Measurements from ENCODE around the gene CARS2.
A peak's percentile ranks its signal among the peaks of the same experiment; 100 is the strongest.

Gene CARS2

DNA sequence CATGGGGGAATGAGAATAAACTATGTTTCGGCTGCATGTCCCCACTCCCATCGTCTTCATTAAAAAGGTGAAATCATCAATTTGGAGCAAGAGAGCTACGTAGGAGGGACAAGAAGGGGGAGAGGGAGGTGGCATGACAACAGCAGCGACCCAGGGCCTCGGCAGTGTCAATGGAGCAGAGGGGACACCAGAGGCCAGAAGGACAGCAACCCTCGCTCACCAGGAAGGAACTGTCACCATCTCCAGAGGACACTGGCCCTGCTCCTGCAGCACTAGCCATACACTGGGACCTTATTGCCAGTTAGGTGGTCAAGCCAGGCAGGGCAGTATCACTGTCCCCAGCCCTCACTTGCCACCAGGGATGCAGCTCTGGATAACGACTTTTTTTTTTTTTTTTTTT, 56.4 kb downstream of the CARS2 start:
- no peak overlapping the region for H2AFZ ChIP-seq (ENCODE audit: low read depth)
- no peaks in the 10 kb centered on the region for H3K27me3 ChIP-seq (ENCODE audit: insufficient read depth, low read depth)
- H3K4me3 ChIP-seq (IDR thresholded peaks at IDR 0.05; ENCODE audit: insufficient read depth, low read depth, low read length): no peak overlapping the region
- no peak overlapping the region for H3K4me2 ChIP-seq
- no peak overlapping the region for H3K9ac ChIP-seq
- H3K4me1 ChIP-seq (ENCODE audit: low read depth, poor library complexity, severe bottlenecking): peaks cover 6% of the 10 kb centered on the region
- TF ChIP-seq, protein P1, sequence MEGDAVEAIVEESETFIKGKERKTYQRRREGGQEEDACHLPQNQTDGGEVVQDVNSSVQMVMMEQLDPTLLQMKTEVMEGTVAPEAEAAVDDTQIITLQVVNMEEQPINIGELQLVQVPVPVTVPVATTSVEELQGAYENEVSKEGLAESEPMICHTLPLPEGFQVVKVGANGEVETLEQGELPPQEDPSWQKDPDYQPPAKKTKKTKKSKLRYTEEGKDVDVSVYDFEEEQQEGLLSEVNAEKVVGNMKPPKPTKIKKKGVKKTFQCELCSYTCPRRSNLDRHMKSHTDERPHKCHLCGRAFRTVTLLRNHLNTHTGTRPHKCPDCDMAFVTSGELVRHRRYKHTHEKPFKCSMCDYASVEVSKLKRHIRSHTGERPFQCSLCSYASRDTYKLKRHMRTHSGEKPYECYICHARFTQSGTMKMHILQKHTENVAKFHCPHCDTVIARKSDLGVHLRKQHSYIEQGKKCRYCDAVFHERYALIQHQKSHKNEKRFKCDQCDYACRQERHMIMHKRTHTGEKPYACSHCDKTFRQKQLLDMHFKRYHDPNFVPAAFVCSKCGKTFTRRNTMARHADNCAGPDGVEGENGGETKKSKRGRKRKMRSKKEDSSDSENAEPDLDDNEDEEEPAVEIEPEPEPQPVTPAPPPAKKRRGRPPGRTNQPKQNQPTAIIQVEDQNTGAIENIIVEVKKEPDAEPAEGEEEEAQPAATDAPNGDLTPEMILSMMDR (conservative IDR thresholded peaks at IDR 0.05; ENCODE audit: low read depth, low read length): no peak
- no peaks in the 10 kb centered on the region for H3K79me2 ChIP-seq (ENCODE audit: insufficient read depth, low read depth)
- no peaks in the 10 kb centered on the region for H3K36me3 ChIP-seq (ENCODE audit: insufficient read depth)
- no peaks in the 10 kb centered on the region for H4K20me1 ChIP-seq (ENCODE audit: insufficient read depth)
- no peak overlapping the region for H3K27ac ChIP-seq

DNA sequence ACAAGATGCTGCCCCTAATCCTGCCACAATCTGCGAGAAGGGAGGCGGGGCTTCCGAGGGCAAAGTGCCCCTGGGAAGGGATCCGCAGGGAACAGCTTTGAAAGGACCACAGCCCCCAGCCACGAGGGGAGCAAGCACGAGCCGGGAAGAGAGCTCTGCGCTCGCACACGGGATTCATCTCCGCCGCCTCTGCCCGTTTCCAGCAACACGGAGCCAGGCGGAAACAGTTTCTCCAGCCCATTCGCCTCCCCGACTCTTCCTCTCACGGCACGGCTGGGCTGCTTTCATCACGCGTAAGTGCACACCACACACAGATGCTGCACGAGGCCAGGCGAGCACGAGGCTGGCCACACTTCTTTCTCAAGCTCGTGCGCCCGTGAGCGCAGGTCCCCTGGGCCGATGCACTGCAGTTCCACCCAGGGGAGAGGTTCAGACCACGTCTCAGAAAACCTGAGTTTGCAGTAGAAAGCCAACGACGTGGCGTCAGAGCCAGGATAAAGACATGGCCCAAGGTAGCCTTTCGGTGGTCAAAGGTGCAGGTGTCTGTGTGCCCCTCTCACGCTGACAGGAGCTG, 57.0 kb downstream of the CARS2 start:
- H3K79me2 ChIP-seq (ENCODE audit: insufficient read depth, low read depth): no peaks in the 10 kb centered on the region
- peaks cover 6% of the 10 kb centered on the region for H3K4me1 ChIP-seq (ENCODE audit: low read depth, poor library complexity, severe bottlenecking)
- H3K27ac ChIP-seq: no peak overlapping the region
- no peaks in the 10 kb centered on the region for H4K20me1 ChIP-seq (ENCODE audit: insufficient read depth)
- TF ChIP-seq, protein P1 (conservative IDR thresholded peaks at IDR 0.05; ENCODE audit: low read depth, low read length): no peak
- H3K36me3 ChIP-seq (ENCODE audit: insufficient read depth): no peaks in the 10 kb centered on the region
- H3K9ac ChIP-seq: no peak overlapping the region
- no peak overlapping the region for H3K4me3 ChIP-seq (IDR thresholded peaks at IDR 0.05; ENCODE audit: insufficient read depth, low read depth, low read length)
- H2AFZ ChIP-seq (ENCODE audit: low read depth): no peak overlapping the region
- no peak overlapping the region for H3K4me2 ChIP-seq
- no peaks in the 10 kb centered on the region for H3K27me3 ChIP-seq (ENCODE audit: insufficient read depth, low read depth)

GRCh38 chr13:110648146-110648819, 57.6 kb downstream of the CARS2 start:
- H3K4me1 ChIP-seq (ENCODE audit: low read depth, poor library complexity, severe bottlenecking): peaks cover 6% of the 10 kb centered on the region
- H3K4me2 ChIP-seq: no peak overlapping the region
- no peaks in the 10 kb centered on the region for H3K27me3 ChIP-seq (ENCODE audit: insufficient read depth, low read depth)
- H3K36me3 ChIP-seq (ENCODE audit: insufficient read depth): no peaks in the 10 kb centered on the region
- no peak overlapping the region for H2AFZ ChIP-seq (ENCODE audit: low read depth)
- H3K27ac ChIP-seq: peak overlapping the region; percentile 9; the same call in 1 of the 2 replicates
- H3K4me3 ChIP-seq (IDR thresholded peaks at IDR 0.05; ENCODE audit: insufficient read depth, low read depth, low read length): no peak overlapping the region
- H3K79me2 ChIP-seq (ENCODE audit: insufficient read depth, low read depth): no peaks in the 10 kb centered on the region
- no peaks in the 10 kb centered on the region for H4K20me1 ChIP-seq (ENCODE audit: insufficient read depth)
- TF ChIP-seq, protein P1 (conservative IDR thresholded peaks at IDR 0.05; ENCODE audit: low read depth, low read length): no peak
- no peak overlapping the region for H3K9ac ChIP-seq

- Histone ChIP-seq H3K4me1 (ENCODE audit: low read depth, poor library complexity, severe bottlenecking) (peaks cover 6% of the 10 kb centered on the region), H3K4me2 (no peak overlapping the region), H3K27ac (no peak overlapping the region), H3K4me3 (IDR thresholded peaks at IDR 0.05; ENCODE audit: insufficient read depth, low read depth, low read length) (no peak overlapping the region), H3K36me3 (ENCODE audit: insufficient read depth) (no peaks in the 10 kb centered on the region), H4K20me1 (ENCODE audit: insufficient read depth) (no peaks in the 10 kb centered on the region), H3K9ac (no peak overlapping the region), H2AFZ (ENCODE audit: low read depth) (no peak overlapping the region), H3K79me2 (ENCODE audit: insufficient read depth, low read depth) (no peaks in the 10 kb centered on the region), H3K27me3 (ENCODE audit: insufficient read depth, low read depth) (no peaks in the 10 kb centered on the region)
- TF ChIP-seq, protein P1 (conservative IDR thresholded peaks at IDR 0.05; ENCODE audit: low read depth, low read length): no peak
These were observed 58.6 kb downstream of the CARS2 start for GRCh38 chr13:110647365-110647737.

All from KMS-11 (cell line).